Activated CD4-positive, alpha-beta T cell treated with anti-CD3 and anti-CD28 coated beads, Interleukin-2, amount 50 U/mL, for 24 hours (primary cell): ENCODE results near the gene LILRA1.
"Not testable (repeated sequence)": the region's sequence is repeated elsewhere in the genome, so short reads cannot be mapped to it uniquely, and the experiment has no call there.

Source experiments
- DNase-seq, 2 donors: peaks; one replicate each; pipeline ENCODE4 v3.0.0-alpha.2; 2020; ENCODE audit warnings: low read depth in 1 of 2, low spot score in 1 of 2

Gene LILRA1

DNA sequence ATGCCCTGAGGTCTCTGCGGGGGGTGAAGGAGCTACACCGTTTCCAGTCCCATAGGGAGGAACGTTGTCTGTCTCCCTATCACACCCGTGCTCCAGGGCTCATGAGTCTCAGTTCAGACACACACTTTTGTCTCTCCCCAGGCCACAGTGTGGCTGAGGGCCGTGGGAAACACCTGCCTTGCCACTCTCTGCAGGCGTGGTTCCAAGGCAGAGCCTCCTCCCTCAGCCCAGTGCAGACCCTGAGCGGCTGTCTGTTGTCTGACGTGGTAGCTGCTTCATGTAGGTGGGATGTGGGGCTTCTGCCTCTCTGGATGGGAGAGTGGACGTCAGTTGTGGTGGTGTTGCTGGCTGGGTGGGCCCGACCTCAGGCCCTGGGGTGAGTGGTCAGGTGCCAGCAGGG, 30.8 kb downstream of the LILRA1 start:
- not testable (repeated sequence) for DNase-seq

DNA sequence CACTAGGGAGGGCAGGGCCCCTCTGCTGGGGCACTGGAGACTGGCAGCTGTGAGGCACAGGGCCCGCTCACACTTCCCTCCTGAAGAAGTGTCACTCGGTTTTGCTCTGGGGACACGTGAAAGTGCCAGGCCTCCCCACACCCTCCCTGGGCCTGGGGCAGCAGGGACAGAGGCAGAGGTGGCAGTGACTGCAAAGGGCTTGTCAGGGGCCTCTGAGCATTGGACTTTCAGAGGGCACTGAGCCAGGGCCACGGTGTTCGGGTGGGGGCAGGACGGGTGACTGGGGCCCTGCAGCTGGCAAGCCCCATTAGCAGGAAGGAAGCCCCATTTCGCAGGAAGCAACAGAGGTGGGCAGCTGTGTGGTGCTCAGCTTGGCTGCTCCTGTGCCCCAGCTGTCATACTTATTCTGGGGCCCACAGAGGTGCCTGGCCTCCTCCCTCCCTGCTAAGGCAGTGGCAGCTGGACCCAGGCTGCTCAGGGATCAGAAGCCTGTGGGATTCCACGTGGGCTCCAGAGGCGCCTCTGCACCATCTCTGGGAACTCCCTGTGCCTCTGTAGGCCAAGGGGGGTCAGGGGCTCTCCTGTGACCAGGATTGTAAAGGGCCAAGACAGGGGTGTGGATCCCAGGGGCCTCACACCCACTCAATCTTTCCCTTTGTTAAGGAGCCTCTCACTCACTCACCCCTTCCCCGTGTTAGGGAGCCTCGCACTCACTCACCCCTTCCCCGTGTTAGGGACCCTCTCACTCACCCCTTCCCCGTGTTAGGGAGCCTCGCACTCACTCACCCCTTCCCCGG, 31.7 kb downstream of the LILRA1 start:
- DNase-seq = not testable (repeated sequence)

DNA sequence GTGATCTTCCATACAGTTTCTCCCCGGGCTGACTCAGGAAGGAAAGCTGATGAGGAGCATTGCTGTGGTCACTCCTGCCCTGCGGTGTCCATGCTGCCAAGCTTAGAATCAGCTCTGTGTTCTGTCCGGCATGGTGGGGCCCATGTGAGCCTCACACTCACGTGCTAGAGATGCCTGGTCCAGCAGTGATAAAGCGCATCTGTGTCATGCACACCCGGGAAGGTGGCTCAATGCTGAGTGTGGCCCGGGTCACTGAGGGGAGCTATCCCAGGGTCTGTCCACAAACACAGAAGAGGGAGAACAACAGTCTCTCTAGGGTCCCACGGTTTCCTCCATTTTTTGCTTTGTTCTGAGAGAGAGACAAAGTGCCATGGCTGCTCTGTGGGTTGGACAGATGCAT, 33.3 kb downstream of the LILRA1 start:
- DNase-seq = no peak

DNA sequence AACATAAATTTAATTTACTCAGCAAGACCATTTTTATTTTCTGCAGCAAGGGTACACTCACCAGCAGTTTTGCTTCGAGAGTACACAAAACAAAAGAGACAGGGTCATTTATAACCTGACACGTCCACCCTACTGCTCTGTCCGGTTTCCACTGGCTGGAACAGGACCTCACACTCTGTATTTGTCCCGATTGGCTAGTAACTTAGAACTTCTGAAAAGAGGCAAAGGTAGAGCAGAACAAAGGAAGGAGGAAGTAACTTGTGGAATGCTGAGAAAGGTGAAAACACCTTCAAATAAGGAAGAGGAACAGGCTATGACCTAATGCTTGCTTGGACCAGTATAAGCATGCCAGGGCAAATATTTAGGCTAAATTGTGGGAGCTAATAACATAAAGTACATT, 34.5 kb downstream of the LILRA1 start:
- DNase-seq = not testable (repeated sequence)

DNA sequence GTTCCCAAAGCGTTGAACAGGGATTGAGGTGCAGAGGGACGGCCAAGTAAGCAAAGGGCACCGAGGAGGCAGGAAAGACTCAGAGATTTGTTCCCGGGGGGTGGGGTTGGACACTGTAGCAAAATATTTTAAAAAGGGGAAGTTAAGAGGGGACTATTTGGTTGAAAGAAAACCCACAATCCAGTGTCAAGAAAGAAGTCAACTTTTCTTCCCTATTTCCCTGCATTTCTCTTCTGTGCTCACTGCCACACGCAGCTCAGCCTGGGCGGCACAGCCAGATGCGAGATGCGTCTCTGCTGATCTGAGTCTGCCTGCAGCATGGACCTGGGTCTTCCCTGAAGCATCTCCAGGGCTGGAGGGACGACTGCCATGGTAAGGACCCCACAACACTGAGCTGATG, 36.8 kb downstream of the LILRA1 start, which contains the start of gene LILRB1:
LILRB1 (plus strand) TSS at position 223 of the 400 bp plus-strand sequence. CDS start 590 bp downstream, outside the sequence.
- not testable (repeated sequence) for DNase-seq

DNA sequence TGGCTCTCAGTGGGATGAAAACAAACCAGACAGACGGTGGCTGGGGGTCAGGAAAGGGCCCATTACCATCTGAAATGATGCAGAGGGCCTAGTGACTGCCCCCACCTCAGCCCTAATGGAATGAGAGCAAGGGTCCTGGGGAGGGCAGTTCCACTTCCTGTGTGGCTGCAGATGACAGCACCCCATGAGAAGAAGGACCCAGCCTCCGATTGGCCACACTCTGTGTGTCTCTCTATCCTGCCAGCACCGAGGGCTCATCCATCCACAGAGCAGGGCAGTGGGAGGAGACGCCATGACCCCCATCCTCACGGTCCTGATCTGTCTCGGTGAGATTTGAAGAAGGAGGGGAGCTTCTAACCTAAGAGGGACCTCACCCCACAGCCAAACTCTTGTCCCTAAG, 37.4 kb downstream of the LILRA1 start:
- DNase-seq = no peak

DNA sequence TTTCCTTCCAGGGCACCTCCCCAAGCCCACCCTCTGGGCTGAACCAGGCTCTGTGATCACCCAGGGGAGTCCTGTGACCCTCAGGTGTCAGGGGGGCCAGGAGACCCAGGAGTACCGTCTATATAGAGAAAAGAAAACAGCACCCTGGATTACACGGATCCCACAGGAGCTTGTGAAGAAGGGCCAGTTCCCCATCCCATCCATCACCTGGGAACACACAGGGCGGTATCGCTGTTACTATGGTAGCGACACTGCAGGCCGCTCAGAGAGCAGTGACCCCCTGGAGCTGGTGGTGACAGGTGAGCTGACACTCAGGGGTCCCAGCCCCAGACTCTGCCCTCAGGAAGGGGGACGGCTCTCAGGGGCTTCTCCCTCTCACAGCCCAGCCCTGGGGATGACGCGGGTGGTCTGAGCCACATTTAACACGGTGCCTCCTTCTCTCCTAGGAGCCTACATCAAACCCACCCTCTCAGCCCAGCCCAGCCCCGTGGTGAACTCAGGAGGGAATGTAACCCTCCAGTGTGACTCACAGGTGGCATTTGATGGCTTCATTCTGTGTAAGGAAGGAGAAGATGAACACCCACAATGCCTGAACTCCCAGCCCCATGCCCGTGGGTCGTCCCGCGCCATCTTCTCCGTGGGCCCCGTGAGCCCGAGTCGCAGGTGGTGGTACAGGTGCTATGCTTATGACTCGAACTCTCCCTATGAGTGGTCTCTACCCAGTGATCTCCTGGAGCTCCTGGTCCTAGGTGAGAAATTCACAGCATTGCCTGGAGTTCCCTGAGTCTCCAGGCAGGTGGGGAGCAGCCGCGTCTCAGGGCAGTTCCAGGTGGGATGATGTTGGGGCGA, 38.3 kb downstream of the LILRA1 start:
- DNase-seq = not testable (repeated sequence)

DNA sequence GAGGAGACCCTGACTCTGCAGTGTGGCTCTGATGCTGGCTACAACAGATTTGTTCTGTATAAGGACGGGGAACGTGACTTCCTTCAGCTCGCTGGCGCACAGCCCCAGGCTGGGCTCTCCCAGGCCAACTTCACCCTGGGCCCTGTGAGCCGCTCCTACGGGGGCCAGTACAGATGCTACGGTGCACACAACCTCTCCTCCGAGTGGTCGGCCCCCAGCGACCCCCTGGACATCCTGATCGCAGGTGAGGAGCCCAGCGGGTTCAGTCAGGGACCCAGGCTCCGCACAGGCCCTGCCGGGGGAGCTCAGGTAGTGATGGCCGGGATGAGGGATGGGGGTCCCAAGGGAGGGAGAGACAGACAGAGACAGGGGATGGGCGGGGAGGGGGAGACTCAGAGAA, 39.1 kb downstream of the LILRA1 start:
- DNase-seq = not testable (repeated sequence)

DNA sequence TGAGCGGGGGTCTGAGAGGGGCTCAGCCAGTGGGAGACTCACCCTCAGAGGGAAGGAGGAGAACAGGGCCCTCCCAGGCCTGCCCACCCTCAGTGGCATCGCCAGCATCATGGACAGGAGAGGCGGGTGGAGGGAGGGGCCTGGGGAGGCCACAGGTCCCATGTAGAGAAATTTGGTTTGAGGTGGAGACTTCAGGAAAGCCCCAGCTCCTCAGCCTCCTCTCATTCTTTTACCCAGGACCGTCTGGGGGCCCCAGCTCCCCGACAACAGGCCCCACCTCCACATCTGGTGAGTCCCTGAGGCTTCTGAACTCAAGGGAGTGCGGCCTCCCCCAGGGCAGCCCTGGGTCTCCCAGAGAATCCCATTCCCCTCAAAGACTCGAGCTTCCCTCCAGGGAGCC, 40.0 kb downstream of the LILRA1 start:
- no peak for DNase-seq

DNA sequence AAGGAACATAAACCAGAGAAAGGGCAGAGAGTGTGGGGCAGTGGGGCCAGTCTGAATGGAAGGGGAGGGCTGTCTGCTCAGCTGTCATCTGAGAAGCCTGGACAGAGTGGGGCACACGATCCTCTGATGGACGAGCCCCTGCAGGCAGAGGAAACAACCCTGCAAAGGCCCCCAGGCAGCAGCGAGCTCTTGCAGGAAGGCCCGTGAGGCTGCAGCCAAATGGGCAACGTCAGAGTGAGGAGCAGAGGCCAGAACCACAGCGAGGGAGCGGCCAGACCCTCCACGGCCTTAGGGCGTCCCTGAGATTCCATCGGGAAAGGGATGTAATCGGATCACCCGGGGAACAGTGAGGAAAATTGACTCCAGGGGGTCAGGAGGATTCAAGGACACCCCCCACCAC, 42.6 kb downstream of the LILRA1 start:
- DNase-seq = not testable (repeated sequence)

DNA sequence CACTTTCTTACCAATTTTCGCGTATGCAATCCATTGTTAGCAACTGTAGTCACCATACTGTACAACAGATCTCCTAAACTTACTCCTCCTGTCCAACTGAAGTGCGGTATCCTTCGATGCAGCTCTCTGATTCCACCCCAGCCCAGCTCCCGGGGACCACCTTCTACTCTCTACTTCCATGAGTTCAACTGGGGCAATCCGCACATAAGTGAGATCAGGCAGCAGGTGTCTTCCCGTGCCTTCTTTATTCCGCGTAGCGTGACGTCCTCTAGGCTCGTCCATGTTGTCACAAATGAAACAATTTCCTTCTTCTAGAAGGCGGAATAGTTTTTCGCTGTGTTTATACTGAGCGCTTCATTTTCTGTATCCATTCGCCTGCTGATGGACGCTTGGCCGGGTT, 45.3 kb downstream of the LILRA1 start:
- no peak for DNase-seq

DNA sequence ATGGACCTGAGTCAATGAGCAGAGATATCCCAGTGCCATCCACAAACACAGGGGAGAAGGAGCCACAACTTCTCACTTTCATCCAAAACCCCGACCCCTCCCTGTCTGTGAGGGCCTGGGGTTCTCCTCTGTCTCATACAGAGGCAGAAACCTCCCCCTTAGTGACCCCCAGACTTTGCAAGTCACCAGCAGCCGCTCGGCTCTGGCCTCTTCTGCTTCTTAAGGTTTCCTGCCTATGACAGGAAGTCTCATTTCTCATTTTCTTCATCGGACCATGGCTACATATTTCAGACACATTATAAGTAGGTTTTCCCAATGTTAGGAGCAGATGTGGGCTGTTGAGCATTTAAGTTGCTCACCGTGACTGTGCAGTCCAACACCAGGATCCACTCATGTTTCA, 49.5 kb downstream of the LILRA1 start:
- not testable (repeated sequence) for DNase-seq

DNA sequence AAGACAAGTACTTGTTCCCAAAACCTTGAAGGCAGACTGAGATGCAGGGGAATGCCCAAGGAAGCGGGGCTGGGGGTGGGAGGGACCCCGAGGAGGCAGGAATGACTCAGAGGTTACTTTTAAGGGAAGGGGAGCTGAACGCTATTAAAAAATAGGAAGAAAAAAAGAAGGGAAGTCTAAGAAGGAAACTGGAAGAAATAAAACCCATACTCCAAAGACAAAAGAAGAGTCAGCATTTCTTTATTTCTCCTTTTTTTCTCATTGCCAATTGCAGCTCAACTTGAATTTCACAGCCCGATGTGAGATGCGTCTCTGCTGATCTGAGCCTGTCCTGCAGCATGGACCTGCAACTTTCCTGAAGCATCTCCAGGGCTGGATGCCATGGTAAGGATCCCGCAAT, 50.2 kb downstream of the LILRA1 start:
- not testable (repeated sequence) for DNase-seq

DNA sequence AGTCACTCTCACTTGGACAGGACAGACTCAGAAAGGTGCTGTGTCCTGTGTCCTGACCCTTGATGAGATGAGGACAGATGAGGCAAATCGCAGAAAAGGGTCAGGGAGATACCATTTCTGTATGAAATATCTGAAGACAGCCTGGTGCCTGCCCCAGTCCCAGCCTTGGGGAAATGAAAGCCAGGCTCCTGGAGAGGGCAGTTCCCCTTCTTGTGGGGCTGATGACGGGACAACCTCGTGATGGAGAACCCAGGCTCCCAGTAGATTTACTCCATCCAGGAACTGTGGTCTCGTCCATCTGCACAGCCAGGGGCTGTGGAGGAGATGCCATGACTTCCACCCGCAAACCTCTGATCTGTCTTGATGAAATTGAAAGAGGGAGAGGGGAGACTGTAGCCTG, 50.6 kb downstream of the LILRA1 start:
- DNase-seq = no peak

DNA sequence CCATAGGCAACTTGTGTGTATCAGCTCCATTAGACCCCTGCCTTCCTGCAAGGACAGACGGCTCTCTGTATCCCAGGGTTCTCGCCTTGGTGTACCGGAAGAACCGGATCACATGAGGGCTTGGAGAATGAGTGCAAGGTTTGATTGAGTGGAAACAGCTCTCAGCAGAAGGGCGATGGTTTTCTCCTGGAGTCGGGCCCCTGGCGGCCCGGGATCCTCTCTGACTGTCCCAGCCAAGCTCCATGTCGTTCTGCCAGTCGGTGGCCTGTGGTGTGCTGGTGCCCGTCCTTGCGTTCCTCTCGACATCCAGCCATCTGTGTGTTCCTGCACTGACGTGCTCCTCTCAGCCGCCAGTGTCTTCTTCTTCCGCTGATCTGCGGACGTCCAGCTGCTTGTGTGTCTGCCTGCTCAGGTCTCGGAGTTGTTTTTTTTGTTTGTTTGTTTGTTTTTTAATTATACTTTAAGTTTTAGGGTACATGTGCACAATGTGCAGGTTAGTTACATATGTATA, 53.0 kb downstream of the LILRA1 start:
- DNase-seq = no peak

DNA sequence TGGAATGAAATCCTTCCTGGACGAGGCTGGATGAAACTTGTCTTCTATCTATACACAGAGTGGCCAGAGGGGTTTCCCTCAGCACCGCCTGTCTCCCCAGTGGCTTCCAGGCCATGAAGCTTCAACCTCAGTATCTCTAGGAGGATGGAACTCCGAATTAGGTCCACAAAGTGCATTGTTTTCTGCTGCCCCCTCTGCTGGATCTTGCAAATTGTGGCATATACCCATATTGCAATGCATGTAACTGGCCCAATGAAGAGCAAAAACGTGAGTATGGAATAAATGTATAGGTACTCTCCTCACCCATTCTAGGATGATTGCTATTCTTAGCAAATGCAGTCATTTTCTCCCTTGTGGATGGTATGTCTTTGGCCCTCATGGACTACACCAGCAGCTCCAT, 54.7 kb downstream of the LILRA1 start:
- no peak for DNase-seq

DNA sequence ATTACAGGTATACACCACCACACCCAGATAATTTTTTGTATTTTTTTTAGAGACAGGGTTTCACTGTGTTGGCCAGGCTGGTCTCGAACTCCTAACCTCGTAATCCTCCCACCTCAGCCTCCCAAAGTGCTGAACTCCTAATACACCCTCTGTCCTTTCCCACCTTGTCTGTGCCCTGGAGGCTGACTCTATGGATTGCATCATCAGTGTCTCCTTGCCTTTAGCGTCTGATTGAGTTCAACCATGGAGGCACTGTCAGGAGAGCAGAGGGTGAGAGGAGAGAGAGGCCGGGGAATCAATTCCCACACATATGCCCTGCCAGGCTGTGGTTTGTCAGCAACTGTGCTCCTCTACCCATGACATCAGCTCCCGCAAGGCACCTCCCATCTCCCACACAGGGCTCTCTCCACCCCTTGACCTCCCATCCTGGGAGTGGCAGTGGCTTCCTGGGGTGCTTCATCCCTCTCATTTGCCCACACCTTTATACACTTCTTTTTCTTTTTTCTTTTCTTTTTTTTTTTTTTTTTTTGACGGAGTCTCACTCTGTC, 56.8 kb downstream of the LILRA1 start:
- no peak for DNase-seq
